KG1 (cell line): Measurements from ENCODE around the gene SHANK3.

ENCODE experiments used
- DNase-seq: peaks from one replicate; lab custom pipeline; 2025; lab: John Stamatoyannopoulos, UW

The SHANK3 gene

DNA sequence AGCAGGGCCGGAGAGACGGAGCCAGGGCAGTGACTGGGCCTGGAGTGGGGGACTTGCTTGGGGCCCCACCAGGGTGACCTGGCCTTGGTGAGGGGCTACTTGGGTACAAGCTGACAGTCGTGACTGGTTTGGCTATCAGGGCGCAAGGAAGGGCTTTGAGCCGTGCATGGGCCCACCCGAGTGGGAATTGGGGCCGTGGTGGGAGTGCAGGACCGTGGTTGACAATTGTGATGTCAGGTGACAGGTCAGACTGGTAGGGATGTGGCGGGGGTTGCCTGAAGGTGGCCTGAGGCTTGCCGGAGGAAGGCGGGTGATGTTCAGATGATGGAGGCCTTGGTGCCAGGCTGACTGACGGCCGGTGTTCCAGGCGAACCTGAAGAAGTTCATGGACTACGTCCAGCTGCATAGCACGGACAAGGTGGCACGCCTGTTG is 5.6 kb downstream of the SHANK3 start:
- DNase-seq, result no peak

DNA sequence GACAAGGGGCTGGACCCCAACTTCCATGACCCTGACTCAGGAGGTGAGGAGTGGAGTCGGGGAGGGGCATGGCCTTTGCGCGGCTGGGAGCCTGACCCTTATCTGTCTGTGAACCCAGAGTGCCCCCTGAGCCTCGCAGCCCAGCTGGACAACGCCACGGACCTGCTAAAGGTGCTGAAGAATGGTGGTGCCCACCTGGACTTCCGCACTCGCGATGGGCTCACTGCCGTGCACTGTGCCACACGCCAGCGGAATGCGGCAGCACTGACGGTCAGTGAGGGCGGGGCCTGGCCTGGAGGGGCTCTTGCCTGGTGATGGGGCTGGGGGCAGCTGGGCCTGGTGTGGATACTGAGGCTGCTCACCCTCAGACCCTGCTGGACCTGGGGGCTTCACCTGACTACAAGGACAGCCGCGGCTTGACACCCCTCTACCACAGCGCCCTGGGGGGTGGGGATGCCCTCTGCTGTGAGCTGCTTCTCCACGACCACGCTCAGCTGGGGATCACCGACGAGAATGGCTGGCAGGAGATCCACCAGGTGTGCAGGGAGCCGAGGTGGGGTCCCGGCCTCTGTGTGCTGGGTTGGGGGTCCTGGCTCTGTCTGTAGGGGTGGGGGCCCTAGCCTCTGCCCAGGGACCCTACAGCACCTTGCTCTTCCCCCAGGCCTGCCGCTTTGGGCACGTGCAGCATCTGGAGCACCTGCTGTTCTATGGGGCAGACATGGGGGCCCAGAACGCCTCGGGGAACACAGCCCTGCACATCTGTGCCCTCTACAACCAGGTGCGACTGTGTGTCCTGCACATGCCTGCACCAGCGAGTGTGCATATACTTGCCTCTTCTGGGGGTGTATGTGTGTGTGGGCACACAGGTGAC is 6.3 kb downstream of the SHANK3 start:
- no peak for DNase-seq

DNA sequence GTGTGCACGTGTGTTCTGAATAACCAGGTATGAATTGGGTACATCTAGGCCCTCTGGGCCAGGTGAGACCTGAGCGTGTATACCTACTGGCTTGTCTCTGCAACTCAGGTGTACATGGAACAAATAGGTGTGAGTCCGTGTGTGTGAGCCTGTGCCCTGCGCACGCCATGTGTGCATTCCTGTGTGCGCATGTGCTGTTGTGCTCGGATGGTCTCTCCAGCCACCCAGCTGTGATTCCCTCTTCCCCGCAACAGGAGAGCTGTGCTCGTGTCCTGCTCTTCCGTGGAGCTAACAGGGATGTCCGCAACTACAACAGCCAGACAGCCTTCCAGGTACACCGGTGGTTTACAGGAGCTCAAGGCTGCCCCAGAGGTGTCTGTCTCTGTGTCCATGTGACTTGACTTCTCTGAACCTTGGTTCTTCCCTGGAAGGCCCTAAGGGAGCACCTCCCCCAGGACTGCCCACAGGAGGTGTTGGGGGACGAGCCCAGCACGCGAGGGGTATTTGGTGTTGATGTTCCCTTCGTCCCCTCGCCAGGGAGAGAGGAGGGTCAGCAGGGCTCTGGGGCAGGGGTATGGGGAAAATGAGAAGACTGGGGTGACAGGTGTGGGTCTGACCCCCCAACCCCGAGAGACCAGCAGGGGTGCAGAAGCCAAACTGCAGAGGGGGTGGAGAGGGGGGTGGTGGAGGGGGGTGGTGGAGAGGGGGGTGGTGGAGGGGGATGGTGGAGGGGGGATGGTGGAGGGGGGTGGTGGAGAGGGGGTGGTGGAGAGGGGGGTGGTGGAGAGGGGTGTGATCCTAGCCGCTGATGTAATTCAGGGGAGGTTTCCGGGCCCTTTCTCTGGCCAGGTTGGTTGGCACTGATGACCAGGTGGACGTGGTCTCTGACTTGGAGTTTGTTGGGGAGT is 10.7 kb downstream of the SHANK3 start:
- no peak for DNase-seq

DNA sequence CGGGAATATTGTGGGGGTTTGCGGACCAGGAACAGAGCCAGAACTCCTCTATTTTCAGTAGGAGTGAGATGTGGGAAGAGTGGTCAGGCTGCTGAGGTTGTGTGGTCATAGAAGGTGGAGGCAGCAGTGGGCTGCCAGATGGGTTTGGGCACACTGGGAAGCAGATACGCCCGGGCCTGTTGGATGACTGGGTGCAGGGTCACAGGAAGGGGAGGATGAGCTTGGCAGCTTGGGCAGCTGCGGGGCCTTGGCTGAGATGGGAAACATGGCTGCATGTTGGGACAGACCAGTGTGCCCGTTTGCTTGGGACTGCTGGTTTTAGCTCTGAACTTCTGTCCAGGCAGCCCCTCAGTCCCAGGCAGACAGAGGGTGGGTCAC is 11.4 kb downstream of the SHANK3 start:
- no peak for DNase-seq

DNA sequence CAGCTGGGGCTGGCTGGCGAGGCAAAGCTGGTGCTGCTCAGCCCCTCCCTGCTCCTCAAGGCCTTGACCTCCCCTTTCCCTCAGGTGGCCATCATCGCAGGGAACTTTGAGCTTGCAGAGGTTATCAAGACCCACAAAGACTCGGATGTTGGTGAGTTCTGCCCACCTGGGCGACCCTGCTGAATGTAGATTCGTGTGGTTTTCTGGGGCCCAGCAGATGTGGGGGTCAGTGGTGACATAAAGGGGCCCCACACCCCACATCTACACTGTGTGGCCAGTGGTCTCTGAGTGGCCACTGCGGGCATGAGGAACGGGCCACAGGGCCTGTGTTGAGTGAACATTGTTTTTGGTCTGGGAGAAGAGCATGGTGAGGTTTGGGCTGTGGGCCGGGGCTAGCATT is 11.9 kb downstream of the SHANK3 start:
- DNase-seq, result no peak

DNA sequence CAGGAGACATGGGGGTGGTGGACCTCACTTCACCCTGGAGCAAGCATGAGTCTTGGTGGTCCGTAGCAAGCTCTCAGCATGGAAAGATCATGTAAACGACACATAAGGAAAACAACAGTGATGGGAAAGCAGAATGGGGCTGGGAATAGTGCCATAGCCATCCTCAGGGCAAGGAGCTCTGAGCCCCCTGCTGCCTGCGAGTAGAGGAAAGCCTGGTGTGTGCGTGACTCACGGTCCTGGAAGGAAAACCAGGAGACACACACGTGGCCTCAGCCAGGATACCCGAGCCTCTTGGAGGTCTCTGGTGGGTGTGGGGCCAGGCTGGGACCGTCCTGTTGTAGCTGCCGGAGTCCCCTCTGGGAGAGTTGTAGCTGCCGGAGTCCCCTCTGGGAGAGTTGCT is 12.4 kb downstream of the SHANK3 start:
- no peak for DNase-seq

DNA sequence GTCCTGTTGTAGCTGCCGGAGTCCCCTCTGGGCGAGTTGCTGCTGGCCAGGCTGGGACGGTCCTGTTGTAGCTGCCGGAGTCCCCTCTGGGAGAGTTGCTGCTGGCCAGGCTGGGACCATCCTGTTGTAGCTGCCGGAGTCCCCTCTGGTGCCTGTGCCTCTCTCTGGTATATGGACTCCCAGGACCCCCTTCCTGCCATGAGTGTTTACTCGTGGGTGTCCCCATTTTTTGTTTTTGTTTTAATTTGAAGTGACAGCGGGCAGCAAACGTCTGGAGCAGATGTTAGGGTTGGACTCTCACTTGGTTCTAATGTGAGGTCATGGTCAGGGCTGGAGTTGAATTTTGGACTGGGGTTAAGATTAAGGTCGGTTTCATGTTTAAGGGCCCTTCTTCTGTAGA is 14.2 kb downstream of the SHANK3 start:
- DNase-seq, result no peak

DNA sequence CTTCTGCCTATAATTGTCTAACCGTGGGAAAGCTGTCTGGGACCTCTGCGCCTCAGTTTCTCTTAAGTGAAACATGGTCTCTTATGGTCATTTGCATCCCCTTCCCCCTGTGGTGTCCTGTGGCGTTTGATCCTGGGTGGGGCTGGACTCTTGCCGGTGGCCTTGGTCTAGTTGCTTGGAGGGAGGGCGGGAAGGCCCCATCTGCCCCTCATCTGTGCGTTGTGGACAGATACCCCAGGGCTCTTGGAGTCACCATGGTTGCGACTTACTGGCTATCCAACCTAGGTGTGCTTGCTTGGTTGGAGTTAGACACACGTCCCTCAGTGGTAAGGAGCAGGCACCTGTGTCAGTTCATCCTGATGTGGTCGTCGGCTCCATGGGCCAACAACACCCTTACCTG is 15.2 kb downstream of the SHANK3 start:
- DNase-seq, result no peak

DNA sequence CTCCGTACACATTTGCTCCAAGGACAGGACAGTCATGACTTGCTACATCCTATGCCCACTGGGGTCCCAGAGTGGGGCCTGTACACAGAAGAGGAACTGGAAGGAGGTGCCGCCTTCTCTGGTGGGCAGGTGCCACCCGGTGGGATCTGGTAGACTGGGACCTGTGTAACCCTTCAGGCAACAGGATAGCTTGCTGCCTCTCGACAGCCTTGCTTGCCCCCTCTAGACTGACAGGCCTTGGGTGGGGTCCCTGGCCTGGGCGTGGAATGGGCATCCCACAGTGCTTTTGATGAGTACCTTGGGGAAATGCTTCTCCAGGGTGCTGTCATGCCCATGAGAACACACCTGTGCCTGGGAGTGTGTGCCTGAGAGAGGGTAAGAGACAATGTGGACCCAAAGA is 15.8 kb downstream of the SHANK3 start:
- no peak for DNase-seq

DNA sequence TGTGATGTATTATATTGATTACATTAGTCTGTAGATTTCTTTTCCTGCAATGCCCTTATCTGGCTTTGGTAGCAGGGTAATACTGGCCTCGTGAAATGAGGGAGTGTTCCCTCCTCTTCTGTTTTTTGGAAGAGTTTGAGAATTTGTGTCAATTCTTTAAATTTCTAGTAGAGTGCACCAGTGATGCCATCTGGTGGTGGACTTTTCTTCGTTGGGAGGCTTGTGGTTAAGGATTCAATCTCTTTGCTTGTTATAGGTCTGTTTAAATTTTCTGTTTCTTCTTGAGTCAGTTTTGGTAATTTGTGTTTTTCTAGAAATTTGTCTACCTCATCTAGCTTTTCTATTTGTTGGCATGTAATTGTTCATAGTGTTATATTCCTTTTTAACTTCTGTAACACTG is 18.9 kb downstream of the SHANK3 start:
- peak; percentile 64 for DNase-seq

DNA sequence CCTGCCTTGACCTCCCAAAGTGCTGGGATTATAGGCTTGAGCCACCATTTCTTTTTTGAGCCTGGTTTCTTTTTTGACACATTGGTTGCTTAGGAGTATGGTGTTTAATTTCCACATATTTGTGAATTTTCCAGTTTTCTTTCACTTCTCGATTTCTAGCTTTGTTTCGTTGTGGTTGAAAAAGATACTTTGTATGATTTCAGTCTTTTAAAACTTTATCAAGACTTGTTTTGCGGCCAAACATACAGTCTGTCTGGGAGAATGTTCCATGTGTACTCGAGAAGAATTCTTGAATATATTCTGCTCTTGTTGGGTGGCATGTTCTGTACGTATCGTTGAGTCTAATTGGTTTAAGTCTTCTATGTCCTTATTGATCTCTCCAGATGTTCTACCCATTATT is 20.8 kb downstream of the SHANK3 start:
- DNase-seq, result no peak

DNA sequence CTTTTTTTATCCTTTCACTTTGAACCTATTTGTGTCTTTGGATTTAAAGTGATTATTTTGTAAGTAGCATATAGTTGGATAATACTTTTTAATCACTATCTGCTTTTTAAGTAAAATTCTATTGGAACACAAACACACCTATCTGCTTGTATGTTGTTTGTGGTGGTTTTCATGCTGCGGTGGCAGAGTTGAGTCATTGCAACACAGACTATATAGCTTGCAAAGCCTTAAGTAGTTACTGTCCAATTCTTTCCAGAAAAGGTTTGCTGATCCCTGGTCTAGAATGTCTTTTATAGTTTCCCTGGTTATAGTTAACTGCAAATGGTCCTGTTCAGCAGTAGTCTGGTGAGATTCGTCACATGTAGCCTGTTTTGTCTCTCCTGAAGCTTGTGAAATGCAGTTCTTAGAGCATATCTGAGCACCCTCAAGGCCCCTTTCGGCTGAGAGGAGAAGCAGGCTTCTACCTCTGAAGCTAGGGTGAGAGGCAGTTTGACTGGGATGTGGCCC is 21.5 kb downstream of the SHANK3 start:
- no peak for DNase-seq

DNA sequence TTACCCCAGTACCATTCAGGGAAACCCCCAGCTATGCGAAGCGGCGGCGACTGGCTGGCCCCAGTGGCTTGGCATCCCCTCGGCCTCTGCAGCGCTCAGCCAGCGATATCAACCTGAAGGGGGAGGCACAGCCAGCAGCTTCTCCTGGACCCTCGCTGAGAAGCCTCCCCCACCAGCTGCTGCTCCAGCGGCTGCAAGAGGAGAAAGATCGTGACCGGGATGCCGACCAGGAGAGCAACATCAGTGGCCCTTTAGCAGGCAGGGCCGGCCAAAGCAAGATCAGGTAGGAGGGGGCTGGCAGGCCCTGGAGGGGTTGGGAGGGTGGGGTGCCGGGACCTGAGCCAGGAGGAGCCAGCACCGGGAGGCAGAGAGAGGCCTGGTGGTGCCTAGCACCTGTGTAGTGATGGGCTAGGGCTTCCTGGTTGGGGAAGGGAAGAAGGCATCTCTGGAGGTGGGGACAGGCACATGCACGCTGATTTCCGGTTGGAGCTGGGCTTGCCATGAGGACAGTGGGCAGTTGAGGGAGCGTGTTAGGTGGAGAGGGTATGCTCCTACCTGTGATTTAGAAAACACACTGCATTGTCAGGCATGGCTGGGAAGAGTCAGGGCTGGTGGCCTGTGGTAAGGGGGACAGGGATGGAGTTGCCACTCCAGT is 22.3 kb downstream of the SHANK3 start:
- DNase-seq, result no peak

DNA sequence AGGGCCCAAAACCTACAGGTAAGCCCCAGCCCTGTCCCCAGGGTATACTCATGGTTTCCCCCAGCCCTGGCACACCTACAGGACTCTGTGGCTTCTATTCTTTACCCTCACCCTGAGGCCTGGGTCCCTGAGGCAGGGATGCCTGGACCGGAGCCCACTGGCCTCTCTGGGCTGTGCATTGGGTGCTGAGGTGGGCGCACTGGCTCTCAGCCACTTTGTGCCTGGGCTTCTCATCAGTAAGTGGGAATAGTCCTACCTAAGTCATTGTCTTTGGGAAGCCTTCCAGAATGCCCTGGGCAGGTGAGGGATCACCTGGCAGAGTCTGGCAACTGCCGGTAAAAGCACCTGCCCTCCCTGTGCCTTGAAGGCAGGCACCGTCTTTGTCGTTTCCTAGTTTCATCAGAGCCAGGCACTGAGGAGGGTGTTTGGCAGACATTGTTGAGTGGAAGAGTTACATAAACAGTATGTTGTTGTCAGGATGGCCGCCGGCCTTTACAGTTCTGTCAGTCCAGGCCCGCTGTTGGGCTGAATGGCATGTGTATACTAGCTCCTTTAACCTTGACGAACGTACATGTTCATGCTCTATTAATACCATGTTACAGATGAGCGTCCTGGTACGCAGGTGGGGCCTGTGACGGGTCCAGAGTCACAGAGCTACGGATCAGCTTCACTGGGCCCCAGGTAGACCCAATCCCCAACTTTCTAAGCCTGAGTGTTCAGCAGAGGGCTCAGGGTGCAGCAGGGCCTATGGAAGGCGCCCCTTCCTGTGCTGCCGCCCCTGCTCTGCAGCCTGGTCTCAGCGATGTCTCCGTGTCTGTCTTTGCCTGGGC is 23.0 kb downstream of the SHANK3 start:
- no peak for DNase-seq

DNA sequence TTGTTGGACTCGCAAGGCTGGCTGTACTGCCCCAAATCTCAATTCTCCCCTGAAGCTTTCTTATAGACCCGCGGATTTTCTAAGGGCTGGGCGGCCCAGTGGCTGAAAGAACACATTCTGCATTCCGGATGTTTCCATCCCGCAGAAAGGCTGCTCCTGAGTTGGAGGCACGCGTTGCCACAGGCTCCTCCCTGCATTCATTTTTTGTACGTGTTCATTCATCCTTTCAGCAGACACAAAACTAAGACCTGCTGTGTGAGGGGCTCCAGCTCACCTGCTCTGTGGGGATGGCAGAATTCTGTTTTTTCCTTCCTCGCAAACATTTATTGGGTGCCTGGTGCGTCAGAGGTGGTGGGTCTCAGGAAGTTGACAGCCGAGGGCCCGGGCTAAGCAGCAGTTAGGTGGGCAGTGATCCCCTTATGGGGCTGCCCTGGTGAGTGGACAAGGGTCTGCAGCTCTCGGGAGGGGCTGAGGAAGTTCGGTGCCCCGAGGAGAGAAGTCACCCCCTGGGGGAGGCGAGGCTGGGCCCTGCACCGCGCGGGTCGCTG is 23.7 kb downstream of the SHANK3 start:
- no peak for DNase-seq

DNA sequence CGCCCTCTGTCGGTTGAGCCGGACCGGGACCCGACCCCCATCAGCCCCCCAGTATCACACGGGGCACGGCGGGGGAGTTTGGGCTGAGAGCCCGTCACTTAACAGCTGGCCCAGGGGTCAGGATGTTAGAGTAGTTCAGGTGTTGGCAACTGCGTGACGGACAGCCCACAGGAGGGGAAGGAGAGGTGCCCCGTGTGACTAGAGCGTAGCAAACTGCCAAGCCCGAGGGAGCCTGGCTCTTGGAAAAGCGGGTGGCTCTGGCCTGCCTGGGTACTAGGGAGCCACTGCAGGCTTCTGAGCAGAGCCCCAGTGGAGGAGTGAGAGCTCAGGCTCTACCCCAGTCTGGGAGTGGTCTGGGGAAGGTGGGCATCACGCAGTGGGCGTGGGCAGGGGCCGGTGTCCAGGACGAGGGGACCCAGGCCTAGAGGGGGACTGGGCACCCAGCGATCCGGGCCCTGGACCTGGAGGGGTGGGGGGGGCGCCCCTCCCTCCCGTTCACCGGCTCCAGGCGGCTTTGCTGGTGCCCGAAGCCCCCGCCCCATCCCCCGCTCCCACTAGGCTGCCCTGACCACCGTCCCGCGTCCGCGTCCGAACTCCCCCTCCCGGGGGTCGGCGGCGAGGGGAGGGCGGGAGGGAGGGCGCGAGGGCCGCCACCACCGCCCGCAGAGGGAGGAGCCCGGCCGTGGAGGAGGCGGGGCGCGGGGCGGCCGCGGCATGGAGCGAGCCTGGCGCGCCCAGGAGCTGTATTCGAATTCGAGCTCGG is 24.4 kb downstream of the SHANK3 start:
- DNase-seq, result no peak

DNA sequence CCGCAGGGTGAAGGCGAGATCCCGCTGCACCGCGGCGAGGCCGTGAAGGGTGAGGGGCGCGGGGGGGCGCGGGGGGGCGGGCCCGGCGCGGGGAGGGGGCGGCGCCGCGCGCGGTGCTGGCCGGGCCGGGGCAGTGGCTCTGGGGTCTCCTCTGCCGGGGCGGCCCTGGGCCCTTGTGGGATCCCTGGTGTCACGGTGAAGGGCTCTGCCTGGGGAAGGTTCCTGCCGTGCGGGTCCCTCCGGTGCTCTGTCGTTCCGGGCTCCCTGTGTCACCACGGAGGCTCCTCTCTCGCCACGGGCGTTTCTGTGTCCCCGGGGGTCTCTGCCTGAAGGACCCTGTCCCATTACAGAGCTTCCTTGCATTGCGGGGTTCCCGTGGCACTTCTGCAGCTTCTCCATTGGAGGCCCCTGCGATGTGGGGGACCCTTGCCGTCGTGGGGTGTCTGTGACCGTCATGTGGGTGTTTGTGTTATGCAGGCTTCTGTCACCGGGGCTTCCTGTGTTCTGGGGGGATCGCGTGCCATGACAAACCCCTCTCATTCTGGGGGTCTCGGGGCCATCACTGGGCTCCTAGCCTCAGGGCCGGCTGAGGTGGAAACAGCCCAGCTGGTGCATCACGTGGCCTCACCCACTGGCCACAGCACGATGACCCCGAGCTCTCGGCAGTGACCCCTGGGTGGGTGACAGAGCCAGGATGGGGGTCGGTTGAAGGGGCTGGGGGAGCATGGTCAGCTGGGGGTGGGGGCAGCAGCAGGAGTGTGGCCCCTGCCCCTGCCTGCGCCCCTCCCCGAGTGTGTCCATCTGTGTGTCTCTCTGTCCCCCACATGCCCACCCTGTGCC is 25.3 kb downstream of the SHANK3 start:
- DNase-seq, result no peak

DNA sequence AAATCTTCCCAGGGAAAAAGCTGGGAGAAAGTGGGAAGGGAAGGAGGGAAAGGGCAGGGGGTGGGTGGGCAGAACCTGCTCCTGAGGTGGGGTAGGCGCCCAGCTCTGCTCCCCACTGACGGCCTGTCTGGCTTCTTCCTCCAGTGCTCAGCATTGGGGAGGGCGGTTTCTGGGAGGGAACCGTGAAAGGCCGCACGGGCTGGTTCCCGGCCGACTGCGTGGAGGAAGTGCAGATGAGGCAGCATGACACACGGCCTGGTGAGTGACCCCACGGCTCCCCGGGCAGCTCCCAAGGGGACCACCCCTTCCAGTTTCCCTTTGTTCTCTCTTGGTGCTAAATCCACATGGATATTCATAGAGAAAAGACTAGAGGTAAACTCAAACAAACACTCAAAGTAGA is 25.9 kb downstream of the SHANK3 start:
- DNase-seq, result no peak

DNA sequence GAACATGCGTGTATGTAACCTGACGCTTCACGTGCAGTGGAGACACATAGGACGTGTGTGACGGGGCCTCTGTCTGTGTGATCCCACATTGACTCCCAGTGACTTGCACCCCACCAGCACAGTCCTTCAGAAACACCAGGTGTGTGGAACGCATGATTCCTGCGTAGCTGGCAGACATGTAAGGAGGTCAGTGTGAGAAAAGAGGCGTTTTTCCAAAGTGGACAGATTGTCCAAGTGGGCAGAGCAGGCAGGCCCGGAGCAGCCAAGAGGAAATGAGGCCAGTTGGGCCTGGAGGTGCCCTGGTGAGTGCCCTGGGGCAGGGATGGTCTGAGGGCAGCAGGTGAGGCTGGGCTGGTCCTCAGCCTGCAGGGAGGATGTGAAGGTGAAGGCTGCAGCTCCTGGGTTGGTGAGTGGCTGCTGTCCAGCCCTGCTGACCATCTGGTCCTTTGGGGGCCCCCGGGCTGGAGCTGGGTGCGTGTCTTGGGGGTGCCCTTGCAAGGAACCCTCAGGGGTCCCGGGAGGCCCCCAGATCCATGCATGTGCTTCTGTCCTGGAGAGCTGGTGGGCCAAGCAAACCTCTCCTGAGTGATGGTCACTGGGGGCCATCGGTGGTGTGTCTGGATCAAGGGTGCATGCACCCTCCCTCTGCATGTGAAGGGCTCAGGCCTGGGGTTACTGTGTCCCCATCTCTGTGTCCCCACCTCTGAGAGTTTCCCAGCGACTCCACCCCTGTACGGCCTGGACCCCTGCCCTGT is 26.6 kb downstream of the SHANK3 start:
- DNase-seq, result no peak
